SJCRH30 (cell line): ENCODE results near the gene MRTFA. TPM values are rescaled to one million over a fixed set of nuclear protein-coding genes. Genes with fewer than 3 reads are reported as not detected.

Experiments
- DNase-seq, 2 experiments: peaks; one replicate each; pipeline ENCODE4 v3.0.0-alpha.2; 2015 to 2020
- H3K27ac ChIP-seq: fragments of 250-450 bp; sonication (Bioruptor Pico); 2 replicates; pipeline ENCODE4 v1.5.1; 2020; ENCODE audit warnings: mild to moderate bottlenecking, moderate library complexity
- H3K27me3 ChIP-seq: fragments of 250-450 bp; sonication (Bioruptor Pico); 2 replicates; pipeline ENCODE4 v1.5.1; 2020; ENCODE audit warnings: mild to moderate bottlenecking, moderate library complexity
- H3K36me3 ChIP-seq: fragments of 250-450 bp; sonication (Bioruptor Pico); 2 replicates; pipeline ENCODE4 v1.5.1; 2020; ENCODE audit warnings: mild to moderate bottlenecking, moderate library complexity
- H3K4me1 ChIP-seq: fragments of 250-450 bp; sonication (Bioruptor Pico); 2 replicates; pipeline ENCODE4 v1.5.1; 2020; ENCODE audit warnings: mild to moderate bottlenecking, moderate library complexity
- H3K4me3 ChIP-seq: fragments of 250-450 bp; sonication (Bioruptor Pico); 2 replicates; pipeline ENCODE4 v1.5.1; 2020; ENCODE audit warnings: mild to moderate bottlenecking, moderate library complexity
- H3K9me3 ChIP-seq: fragments of 250-450 bp; sonication (Bioruptor Pico); replicated peaks from 2 replicates; pipeline ENCODE4 v1.5.1; 2020; ENCODE audit warnings: mild to moderate bottlenecking, moderate library complexity
- total RNA-seq: library from RNA; depleted of rRNA; stranded (reverse); fragments of >200 nt; shearing (Covaris generic); gene quantifications from 2 replicates; pipeline ENCODE4 v1.2.3, GENCODE V29; 2014

Gene MRTFA
- total RNA-seq, 1 experiment from 2014 or later: 12.3 TPM

DNA sequence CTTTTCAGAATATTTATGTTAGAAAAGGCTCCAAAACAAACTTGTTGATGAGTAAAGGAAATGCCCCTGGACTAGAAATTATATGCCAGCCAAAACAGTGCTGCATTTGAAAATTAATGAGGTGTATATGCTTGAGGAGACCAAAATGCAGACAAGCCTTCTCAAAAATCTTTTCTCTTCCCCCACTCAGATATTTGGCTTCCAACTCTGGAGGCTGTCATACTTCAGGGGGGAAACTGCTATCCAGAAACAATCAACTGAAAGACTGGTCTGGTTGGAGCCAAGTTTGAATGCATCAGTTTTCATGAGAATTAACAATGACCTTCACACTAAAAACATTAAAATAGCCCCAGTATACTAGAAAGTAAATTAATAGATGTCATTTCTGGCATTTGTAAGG, 167.9 kb downstream of the MRTFA start:
- H3K4me3 ChIP-seq: no peak overlapping the region
- no peaks in the 10 kb centered on the region for H3K4me1 ChIP-seq
- no peak overlapping the region for H3K27ac ChIP-seq
- H3K27me3 ChIP-seq: no peaks in the 10 kb centered on the region
- no peaks in the 10 kb centered on the region; the same call in 1 of the 2 replicates for H3K36me3 ChIP-seq
- H3K9me3 ChIP-seq: no peaks in the 10 kb centered on the region
- no peak for DNase-seq

DNA sequence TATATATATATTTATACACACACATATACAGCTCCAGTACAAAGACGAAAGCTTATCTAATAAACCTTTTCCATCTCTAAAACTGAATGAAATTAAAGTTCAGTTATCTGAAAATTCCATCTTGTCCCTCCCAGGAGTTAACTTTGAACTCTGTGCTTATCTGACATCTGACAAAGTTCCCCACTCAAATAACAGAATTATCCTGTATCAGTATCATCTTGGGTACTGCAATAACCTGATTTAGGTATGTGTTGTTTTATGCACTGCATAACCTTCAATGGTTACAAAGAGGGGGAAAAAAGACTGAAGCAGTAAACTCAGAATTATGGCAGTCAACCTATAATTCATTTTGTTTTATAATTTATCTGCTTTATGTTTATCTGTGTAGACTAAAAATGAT, 169.5 kb downstream of the MRTFA start:
- no peak for DNase-seq
- no peak overlapping the region for H3K4me3 ChIP-seq
- no peaks in the 10 kb centered on the region for H3K27me3 ChIP-seq
- H3K4me1 ChIP-seq: no peaks in the 10 kb centered on the region
- no peak overlapping the region for H3K27ac ChIP-seq
- no peaks in the 10 kb centered on the region; the same call in 1 of the 2 replicates for H3K36me3 ChIP-seq
- no peaks in the 10 kb centered on the region for H3K9me3 ChIP-seq

GRCh38 chr22:40463683-40464082, 172.8 kb downstream of the MRTFA start:
- H3K27me3 ChIP-seq: no peaks in the 10 kb centered on the region
- H3K36me3 ChIP-seq: no peaks in the 10 kb centered on the region; the same call in 1 of the 2 replicates
- H3K4me3 ChIP-seq: no peak overlapping the region
- H3K4me1 ChIP-seq: no peaks in the 10 kb centered on the region
- H3K27ac ChIP-seq: no peak overlapping the region
- H3K9me3 ChIP-seq: no peaks in the 10 kb centered on the region
- no peak for DNase-seq

DNA sequence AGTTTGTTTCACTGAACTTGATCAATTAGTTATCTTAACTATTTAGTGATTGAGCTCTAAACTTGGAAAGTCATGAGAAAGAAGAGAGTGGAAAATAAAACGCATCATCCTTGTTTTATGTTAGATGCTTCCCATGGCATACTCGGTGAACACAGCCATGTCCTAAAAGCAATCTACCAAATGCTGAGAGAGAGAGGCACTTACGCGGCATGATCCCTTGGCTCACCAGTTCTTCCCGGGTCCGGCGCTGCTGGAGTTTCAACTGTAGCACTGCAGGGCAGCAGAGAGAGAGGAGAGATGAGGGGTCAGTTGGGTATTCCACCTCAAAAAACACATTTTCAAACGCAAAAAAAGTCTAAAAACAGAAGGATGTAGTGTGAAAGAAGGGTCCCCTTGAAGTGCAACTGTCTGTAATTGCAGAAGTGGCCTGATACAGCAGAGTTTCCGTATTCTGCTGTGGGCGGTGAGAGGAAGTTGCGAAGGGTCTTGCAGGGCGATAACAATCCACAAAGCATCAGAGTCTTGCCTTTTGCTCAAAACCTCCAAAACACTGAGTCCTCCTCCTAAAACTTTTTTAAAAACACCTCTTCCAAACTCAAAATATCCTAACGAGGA, 173.4 kb downstream of the MRTFA start:
- H3K27me3 ChIP-seq: no peaks in the 10 kb centered on the region
- H3K36me3 ChIP-seq: no peaks in the 10 kb centered on the region; the same call in 1 of the 2 replicates
- H3K4me3 ChIP-seq: no peak overlapping the region
- no peak for DNase-seq
- H3K9me3 ChIP-seq: no peaks in the 10 kb centered on the region
- H3K4me1 ChIP-seq: no peaks in the 10 kb centered on the region
- no peak overlapping the region for H3K27ac ChIP-seq

- no peak for DNase-seq
- no peaks in the 10 kb centered on the region for H3K9me3 ChIP-seq
- H3K36me3 ChIP-seq: no peaks in the 10 kb centered on the region; the same call in none of the 2 replicates
- no peaks in the 10 kb centered on the region for H3K4me1 ChIP-seq
- no peak overlapping the region for H3K4me3 ChIP-seq
- no peaks in the 10 kb centered on the region for H3K27me3 ChIP-seq
- H3K27ac ChIP-seq: no peak overlapping the region
Observed at GRCh38 chr22:40462195-40462984, 174.1 kb downstream of the MRTFA start.

- Histone ChIP-seq H3K27ac (no peak overlapping the region), H3K4me1 (peaks cover 3% of the 10 kb centered on the region; the same call in 1 of the 2 replicates), H3K4me3 (no peak overlapping the region), H3K36me3 (no peaks in the 10 kb centered on the region; the same call in 1 of the 2 replicates), H3K27me3 (no peaks in the 10 kb centered on the region), H3K9me3 (no peaks in the 10 kb centered on the region)
- DNase-seq: no peak
Observed at GRCh38 chr22:40453671-40454070, 182.8 kb downstream of the MRTFA start.

DNA sequence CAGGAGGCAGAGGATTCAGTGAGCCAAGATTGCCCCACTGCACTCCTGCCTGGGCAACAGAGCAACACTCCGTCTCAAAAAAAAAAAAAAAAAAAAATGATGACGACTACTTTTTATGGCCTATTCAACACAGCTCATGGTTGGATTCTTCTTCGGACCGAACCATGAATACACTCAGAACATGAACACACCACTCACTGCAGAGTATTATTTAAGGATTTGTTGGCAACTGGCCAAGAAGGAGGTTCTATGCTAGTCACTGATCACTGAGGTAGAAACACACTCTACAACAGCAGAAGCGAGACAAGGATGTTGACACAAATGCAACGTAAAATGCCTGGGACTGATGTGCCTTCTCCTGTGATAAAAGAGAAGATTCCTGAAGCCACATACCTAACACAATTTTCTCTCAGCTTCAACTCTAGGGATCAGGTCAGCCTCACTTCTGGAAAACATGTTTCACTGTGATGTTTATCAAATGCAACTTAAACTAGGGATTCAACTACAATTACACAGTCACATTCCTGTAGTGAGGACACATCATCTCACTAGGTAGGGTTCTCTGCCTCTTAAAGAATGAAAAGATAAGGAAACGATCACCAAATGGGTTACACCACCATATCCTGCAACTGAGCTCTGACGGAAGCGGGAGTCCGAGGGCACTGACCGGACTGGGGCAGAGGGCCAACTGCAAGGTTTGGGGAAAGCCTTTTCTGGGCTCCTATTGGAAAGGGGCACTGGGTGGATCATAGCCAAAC, 183.6 kb downstream of the MRTFA start:
- peaks cover 3% of the 10 kb centered on the region; the same call in 1 of the 2 replicates for H3K4me1 ChIP-seq
- no peak overlapping the region for H3K4me3 ChIP-seq
- DNase-seq: peak in 1 of 2 experiments; percentile 15
- no peaks in the 10 kb centered on the region for H3K27me3 ChIP-seq
- H3K9me3 ChIP-seq: no peaks in the 10 kb centered on the region
- H3K36me3 ChIP-seq: no peaks in the 10 kb centered on the region; the same call in 1 of the 2 replicates
- H3K27ac ChIP-seq: no peak overlapping the region

DNA sequence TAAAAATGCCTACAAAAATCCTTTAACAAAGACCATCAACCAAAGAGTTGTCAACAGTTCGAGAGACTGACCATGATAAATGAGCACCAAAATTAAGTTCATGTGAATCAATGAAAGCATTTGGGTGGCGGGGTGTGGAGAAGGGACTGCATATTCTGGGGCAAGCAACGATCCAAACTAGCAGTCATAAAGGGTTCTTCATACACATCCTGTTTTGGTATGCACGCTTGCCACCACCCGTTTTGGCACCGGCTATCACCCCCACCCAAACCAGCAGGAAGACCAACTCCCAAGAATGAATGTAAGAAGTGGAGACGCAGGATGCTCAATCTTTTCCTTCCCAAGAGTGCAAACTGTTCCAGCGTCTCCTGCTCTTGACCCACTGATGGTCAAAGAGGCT, 185.3 kb downstream of the MRTFA start:
- Histone ChIP-seq H3K4me3 (no peak overlapping the region), H3K27ac (no peak overlapping the region), H3K9me3 (no peaks in the 10 kb centered on the region), H3K27me3 (no peaks in the 10 kb centered on the region), H3K4me1 (peaks cover 3% of the 10 kb centered on the region; the same call in 1 of the 2 replicates), H3K36me3 (no peaks in the 10 kb centered on the region)
- no peak for DNase-seq

DNA sequence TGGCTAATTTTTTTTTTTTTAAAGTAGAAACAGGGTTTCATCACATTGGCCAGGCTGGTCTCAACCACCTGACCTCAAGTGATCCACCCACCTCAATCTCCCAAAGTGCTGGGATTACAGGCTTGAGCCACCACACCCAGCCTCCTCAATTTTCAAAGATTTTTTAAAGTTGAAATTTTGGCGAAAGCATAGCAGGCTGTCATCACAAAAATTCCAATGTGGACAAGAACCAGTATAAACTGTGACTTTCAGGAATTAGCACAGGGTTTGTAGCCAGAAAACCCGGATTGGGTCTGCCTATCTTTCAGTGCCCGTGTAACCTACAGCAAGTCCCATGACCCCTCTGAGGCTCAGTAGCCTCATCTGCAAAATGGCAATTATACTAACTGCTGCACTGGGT, 185.9 kb downstream of the MRTFA start:
- no peak overlapping the region for H3K27ac ChIP-seq

DNA sequence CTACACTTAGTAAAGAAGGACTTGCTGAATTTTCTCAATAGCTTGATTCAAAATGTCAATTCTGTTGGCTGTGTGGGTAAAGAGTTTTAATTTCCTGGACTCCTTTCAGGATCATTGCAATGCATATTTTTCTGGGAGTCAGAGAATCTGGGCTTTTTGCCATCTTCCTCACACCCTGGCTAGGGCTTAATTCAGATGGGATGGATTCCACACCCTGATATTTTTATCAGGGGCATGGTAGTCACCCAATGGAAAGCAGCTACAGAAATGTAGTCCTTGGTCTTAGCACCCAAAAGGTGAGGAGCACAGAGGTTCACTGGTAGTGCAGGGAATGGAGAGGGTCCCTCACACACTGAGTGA, 186.9 kb downstream of the MRTFA start:
- no peaks in the 10 kb centered on the region for H3K27me3 ChIP-seq
- H3K4me3 ChIP-seq: no peak overlapping the region
- no peaks in the 10 kb centered on the region for H3K36me3 ChIP-seq
- no peak for DNase-seq
- H3K27ac ChIP-seq: no peak overlapping the region
- H3K9me3 ChIP-seq: no peaks in the 10 kb centered on the region
- peaks cover 3% of the 10 kb centered on the region; the same call in 1 of the 2 replicates for H3K4me1 ChIP-seq

More for the DNA sequence above, 185.9 kb downstream of the MRTFA start:
- no peaks in the 10 kb centered on the region for H3K9me3 ChIP-seq
- H3K27me3 ChIP-seq: no peaks in the 10 kb centered on the region
- H3K4me3 ChIP-seq: no peak overlapping the region
- H3K4me1 ChIP-seq: peaks cover 3% of the 10 kb centered on the region; the same call in 1 of the 2 replicates
- DNase-seq: no peak
- H3K36me3 ChIP-seq: no peaks in the 10 kb centered on the region

DNA sequence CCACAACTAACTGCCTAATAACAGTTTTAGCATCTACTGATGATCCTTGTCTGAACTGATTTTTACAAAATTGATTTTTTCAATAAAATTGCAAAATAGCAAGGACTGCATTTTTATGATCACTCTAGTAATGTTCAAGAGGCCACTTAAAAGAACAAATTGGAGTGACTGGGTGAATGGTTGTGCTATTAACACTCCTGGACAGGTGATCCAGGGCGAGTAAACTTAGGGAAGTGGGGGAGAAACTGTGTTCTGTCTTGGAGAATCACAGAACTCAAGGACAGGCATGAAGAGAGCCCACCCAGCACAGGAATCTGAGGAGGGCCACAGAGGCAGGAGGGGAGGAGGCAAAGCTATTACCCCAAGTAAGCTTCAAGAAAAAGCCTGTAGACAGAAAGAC, 190.3 kb downstream of the MRTFA start:
- H3K36me3 ChIP-seq: no peaks in the 10 kb centered on the region
- H3K9me3 ChIP-seq: no peaks in the 10 kb centered on the region
- no peak overlapping the region for H3K4me3 ChIP-seq
- no peak for DNase-seq
- H3K27me3 ChIP-seq: no peaks in the 10 kb centered on the region
- H3K4me1 ChIP-seq: peaks cover 3% of the 10 kb centered on the region; the same call in 1 of the 2 replicates
- no peak overlapping the region for H3K27ac ChIP-seq

GRCh38 chr22:40444178-40444831, 192.2 kb downstream of the MRTFA start:
- no peak for DNase-seq
- Histone ChIP-seq H3K36me3 (no peaks in the 10 kb centered on the region), H3K4me3 (no peak overlapping the region), H3K27ac (no peak overlapping the region), H3K9me3 (no peaks in the 10 kb centered on the region), H3K4me1 (no peaks in the 10 kb centered on the region; the same call in 1 of the 2 replicates), H3K27me3 (no peaks in the 10 kb centered on the region)

GRCh38 chr22:40443732-40444131, 192.8 kb downstream of the MRTFA start:
- Histone ChIP-seq H3K27ac (no peak overlapping the region), H3K27me3 (no peaks in the 10 kb centered on the region), H3K4me3 (no peak overlapping the region), H3K9me3 (no peaks in the 10 kb centered on the region), H3K36me3 (no peaks in the 10 kb centered on the region), H3K4me1 (no peaks in the 10 kb centered on the region)
- DNase-seq: no peak

- Histone ChIP-seq H3K4me3 (no peak overlapping the region), H3K27ac (no peak overlapping the region), H3K4me1 (no peaks in the 10 kb centered on the region; the same call in 1 of the 2 replicates), H3K9me3 (no peaks in the 10 kb centered on the region), H3K27me3 (no peaks in the 10 kb centered on the region), H3K36me3 (no peaks in the 10 kb centered on the region)
- DNase-seq: no peak
Observed at GRCh38 chr22:40441761-40442390, 194.6 kb downstream of the MRTFA start.
